ENCODE data around the gene ACSL6.

ACSL6 gene

DNA sequence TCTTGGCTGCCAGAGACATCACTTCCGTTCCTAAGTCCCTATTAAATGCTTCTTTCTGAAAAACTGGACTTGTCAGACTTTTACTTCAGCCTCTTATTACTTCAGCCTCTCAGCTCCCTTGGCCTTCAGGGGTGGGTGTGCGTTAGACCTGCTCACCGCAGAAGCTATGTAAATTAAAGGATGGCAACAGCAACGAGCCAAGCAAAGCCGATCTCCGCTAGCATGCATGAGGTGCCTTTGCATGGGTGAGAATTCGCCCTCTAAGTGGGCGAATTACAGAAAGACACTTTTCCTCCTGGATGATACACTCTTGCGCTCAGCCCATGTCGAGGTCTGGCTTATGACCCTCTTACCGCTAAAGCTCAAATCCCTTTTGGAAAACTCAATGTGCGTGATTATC, 38.1 kb upstream of the ACSL6 start:
- Histone ChIP-seq H3K27me3 (ENCODE audit: control insufficient read depth, low read length) (no peaks in the 10 kb centered on the region), H3F3A (ENCODE audit: control insufficient read depth, insufficient read depth) (no peaks in the 10 kb centered on the region), H4K20me1 (ENCODE audit: control insufficient read depth, insufficient read depth, low read depth, low read length) (no peaks in the 10 kb centered on the region), H3K79me2 (ENCODE audit: control insufficient read depth, low read length) (no peaks in the 10 kb centered on the region), H3K27ac (ENCODE audit: low read depth, low read length) (no peak overlapping the region), H3K4me2 (ENCODE audit: low read length) (no peak overlapping the region), H3K9me3 (ENCODE audit: control insufficient read depth, insufficient read depth, low read length) (no peaks in the 10 kb centered on the region), H3K4me1 (ENCODE audit: control insufficient read depth, low read length) (no peaks in the 10 kb centered on the region), H3K4me3 (ENCODE audit: low read length) (no peak overlapping the region), H3K36me3 (ENCODE audit: control insufficient read depth, low read length) (no peaks in the 10 kb centered on the region), H3K9me2 (replicated peaks; ENCODE audit: control insufficient read depth, low read length) (no peaks in the 10 kb centered on the region)
- TF ChIP-seq EZH2phosphoT487 (IDR thresholded peaks at IDR 0.05; ENCODE audit: borderline replicate concordance, low read length): no peak
- TF ChIP-seq, protein P1, sequence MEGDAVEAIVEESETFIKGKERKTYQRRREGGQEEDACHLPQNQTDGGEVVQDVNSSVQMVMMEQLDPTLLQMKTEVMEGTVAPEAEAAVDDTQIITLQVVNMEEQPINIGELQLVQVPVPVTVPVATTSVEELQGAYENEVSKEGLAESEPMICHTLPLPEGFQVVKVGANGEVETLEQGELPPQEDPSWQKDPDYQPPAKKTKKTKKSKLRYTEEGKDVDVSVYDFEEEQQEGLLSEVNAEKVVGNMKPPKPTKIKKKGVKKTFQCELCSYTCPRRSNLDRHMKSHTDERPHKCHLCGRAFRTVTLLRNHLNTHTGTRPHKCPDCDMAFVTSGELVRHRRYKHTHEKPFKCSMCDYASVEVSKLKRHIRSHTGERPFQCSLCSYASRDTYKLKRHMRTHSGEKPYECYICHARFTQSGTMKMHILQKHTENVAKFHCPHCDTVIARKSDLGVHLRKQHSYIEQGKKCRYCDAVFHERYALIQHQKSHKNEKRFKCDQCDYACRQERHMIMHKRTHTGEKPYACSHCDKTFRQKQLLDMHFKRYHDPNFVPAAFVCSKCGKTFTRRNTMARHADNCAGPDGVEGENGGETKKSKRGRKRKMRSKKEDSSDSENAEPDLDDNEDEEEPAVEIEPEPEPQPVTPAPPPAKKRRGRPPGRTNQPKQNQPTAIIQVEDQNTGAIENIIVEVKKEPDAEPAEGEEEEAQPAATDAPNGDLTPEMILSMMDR (IDR thresholded peaks at IDR 0.05; ENCODE audit: low read depth, low read length, poor library complexity, severe bottlenecking): no peak

DNA sequence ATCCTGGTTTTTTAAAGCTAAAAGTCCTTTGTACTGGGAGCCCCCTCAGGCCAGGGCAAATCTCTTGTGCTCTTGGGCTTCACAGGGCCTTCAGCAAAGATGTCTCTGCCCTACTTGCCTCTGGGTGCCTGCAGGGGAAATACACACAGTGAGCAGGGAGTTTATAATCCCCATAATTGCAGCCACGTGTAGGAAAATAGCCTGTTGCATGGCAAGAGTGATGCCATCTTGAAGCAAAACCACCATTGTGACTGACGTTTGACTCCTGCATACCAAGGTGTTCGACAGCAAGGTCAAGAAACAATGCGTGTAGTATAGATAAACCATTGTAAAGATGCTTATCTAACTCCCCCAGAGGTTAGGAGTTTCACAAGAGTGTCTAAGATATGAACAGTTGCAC, 37.6 kb upstream of the ACSL6 start:
- Histone ChIP-seq H3K27ac (ENCODE audit: low read depth, low read length) (no peak overlapping the region), H3K36me3 (ENCODE audit: control insufficient read depth, low read length) (no peaks in the 10 kb centered on the region), H3K9me3 (ENCODE audit: control insufficient read depth, insufficient read depth, low read length) (no peaks in the 10 kb centered on the region), H3K9me2 (replicated peaks; ENCODE audit: control insufficient read depth, low read length) (no peaks in the 10 kb centered on the region), H3K79me2 (ENCODE audit: control insufficient read depth, low read length) (no peaks in the 10 kb centered on the region), H3F3A (ENCODE audit: control insufficient read depth, insufficient read depth) (no peaks in the 10 kb centered on the region), H3K27me3 (ENCODE audit: control insufficient read depth, low read length) (no peaks in the 10 kb centered on the region), H3K4me2 (ENCODE audit: low read length) (no peak overlapping the region), H3K4me3 (ENCODE audit: low read length) (no peak overlapping the region), H4K20me1 (ENCODE audit: control insufficient read depth, insufficient read depth, low read depth, low read length) (no peaks in the 10 kb centered on the region), H3K4me1 (ENCODE audit: control insufficient read depth, low read length) (no peaks in the 10 kb centered on the region)
- TF ChIP-seq EZH2phosphoT487 (IDR thresholded peaks at IDR 0.05; ENCODE audit: borderline replicate concordance, low read length): no peak
- TF ChIP-seq, protein P1 (IDR thresholded peaks at IDR 0.05; ENCODE audit: low read depth, low read length, poor library complexity, severe bottlenecking): no peak

DNA sequence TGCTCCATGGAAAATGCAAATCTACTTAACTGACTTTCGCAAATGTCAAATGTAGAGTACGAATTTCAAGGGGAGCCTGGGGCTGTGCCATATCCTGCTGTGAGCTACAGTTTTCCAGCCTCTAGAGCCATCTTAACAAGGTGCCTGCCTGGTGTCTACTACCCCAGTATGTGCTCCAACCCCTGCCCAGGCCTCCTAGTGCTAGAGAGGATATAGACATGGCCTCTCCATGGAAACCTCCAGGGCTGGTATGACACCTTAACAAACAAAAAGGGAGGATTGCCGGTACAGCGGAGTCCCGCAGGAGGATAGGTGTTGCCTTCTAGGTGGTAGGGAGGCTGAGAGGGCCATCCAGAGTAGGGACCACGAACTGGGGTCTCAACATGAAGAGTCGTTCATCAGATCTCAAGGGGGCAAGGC, 35.4 kb upstream of the ACSL6 start:
- Histone ChIP-seq H3K4me2 (ENCODE audit: low read length) (no peak overlapping the region), H3K36me3 (ENCODE audit: control insufficient read depth, low read length) (no peaks in the 10 kb centered on the region), H4K20me1 (ENCODE audit: control insufficient read depth, insufficient read depth, low read depth, low read length) (no peaks in the 10 kb centered on the region), H3F3A (ENCODE audit: control insufficient read depth, insufficient read depth) (no peaks in the 10 kb centered on the region), H3K4me3 (ENCODE audit: low read length) (no peak overlapping the region), H3K4me1 (ENCODE audit: control insufficient read depth, low read length) (no peaks in the 10 kb centered on the region), H3K27me3 (ENCODE audit: control insufficient read depth, low read length) (0 out of 2 replicates have a peak, but pooled peaks cover 3% of the 10 kb centered on the region), H3K9me2 (replicated peaks; ENCODE audit: control insufficient read depth, low read length) (no peaks in the 10 kb centered on the region), H3K79me2 (ENCODE audit: control insufficient read depth, low read length) (no peaks in the 10 kb centered on the region), H3K9me3 (ENCODE audit: control insufficient read depth, insufficient read depth, low read length) (no peaks in the 10 kb centered on the region), H3K27ac (ENCODE audit: low read depth, low read length) (no peak overlapping the region)
- TF ChIP-seq, protein P1 (IDR thresholded peaks at IDR 0.05; ENCODE audit: low read depth, low read length, poor library complexity, severe bottlenecking): no peak
- TF ChIP-seq EZH2phosphoT487 (IDR thresholded peaks at IDR 0.05; ENCODE audit: borderline replicate concordance, low read length): no peak
